ENCODE data around the gene BHLHA15.

DNA sequence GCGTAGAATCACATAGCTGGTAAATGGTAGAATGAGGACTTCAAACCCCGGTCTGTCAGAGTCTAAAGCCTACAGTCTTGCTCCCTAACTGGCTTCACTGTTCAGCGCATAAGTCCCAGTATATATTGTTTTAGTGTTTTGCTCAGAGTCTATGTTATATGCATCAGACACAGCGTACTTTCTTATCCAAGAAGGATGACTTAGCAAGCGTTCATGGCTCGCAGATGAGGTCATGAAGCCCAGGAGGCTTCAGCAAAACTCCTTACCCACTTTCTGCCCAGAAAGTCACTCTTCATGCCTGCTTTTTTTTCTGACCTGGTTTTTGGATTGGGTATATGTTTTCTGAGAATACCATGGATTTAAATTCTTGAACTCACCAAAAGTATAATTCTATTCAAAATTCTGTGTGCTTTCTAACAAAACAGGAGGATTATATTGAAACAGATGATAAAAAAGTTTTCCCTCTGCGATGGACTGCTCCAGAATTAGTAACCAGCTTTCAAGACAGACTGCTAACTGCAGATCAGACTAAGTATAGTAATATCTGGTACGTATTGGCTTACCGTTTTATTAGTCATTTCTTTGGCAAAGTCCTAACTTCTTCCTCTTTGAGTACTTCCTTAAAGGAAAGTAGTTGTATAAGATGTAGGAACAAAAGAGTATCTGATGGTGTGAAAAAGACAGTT is 24.6 kb upstream of the BHLHA15 start:
- TF ChIP-seq EZH2 (IDR thresholded peaks at IDR 0.05; ENCODE audit: borderline replicate concordance) = no peak
- TF ChIP-seq, protein P1, sequence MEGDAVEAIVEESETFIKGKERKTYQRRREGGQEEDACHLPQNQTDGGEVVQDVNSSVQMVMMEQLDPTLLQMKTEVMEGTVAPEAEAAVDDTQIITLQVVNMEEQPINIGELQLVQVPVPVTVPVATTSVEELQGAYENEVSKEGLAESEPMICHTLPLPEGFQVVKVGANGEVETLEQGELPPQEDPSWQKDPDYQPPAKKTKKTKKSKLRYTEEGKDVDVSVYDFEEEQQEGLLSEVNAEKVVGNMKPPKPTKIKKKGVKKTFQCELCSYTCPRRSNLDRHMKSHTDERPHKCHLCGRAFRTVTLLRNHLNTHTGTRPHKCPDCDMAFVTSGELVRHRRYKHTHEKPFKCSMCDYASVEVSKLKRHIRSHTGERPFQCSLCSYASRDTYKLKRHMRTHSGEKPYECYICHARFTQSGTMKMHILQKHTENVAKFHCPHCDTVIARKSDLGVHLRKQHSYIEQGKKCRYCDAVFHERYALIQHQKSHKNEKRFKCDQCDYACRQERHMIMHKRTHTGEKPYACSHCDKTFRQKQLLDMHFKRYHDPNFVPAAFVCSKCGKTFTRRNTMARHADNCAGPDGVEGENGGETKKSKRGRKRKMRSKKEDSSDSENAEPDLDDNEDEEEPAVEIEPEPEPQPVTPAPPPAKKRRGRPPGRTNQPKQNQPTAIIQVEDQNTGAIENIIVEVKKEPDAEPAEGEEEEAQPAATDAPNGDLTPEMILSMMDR (IDR thresholded peaks at IDR 0.05; ENCODE audit: poor library complexity) = no peak
- no peak for TF ChIP-seq EZH2phosphoT487 (IDR thresholded peaks at IDR 0.05; ENCODE audit: low read depth, severe bottlenecking, unreplicated experiment)

All from hepatocyte (in vitro differentiated cells).